Measurements from ENCODE around the gene PLEKHM3. TPM values are rescaled to one million over a fixed set of nuclear protein-coding genes. Genes with fewer than 3 reads are reported as not detected.

Gene PLEKHM3
- total RNA-seq, 1 donor, result 23.5 TPM

DNA sequence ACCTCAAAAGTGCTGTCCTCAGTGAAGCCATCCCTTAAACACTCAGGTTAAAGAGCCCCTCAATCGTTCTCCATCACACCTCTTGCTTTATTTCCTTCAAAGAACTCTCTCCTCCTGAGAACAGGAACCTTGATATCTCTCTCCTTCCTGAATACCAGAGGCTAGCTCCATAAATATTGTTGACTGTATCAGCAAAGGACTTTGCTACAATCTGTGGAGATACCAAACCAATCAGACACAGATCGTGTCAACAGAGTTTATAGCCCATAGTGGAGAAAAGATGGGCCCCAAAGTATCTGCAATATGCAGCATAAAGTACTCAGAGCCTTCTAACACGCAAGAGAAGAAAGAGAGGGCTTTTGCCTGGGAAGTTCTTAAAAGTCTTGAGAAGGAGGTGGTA is 36.4 kb downstream of the PLEKHM3 start:
- TF ChIP-seq, protein P1, sequence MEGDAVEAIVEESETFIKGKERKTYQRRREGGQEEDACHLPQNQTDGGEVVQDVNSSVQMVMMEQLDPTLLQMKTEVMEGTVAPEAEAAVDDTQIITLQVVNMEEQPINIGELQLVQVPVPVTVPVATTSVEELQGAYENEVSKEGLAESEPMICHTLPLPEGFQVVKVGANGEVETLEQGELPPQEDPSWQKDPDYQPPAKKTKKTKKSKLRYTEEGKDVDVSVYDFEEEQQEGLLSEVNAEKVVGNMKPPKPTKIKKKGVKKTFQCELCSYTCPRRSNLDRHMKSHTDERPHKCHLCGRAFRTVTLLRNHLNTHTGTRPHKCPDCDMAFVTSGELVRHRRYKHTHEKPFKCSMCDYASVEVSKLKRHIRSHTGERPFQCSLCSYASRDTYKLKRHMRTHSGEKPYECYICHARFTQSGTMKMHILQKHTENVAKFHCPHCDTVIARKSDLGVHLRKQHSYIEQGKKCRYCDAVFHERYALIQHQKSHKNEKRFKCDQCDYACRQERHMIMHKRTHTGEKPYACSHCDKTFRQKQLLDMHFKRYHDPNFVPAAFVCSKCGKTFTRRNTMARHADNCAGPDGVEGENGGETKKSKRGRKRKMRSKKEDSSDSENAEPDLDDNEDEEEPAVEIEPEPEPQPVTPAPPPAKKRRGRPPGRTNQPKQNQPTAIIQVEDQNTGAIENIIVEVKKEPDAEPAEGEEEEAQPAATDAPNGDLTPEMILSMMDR (IDR thresholded peaks at IDR 0.05; ENCODE audit: extremely low read depth, low read depth, low read length), result no peak

DNA sequence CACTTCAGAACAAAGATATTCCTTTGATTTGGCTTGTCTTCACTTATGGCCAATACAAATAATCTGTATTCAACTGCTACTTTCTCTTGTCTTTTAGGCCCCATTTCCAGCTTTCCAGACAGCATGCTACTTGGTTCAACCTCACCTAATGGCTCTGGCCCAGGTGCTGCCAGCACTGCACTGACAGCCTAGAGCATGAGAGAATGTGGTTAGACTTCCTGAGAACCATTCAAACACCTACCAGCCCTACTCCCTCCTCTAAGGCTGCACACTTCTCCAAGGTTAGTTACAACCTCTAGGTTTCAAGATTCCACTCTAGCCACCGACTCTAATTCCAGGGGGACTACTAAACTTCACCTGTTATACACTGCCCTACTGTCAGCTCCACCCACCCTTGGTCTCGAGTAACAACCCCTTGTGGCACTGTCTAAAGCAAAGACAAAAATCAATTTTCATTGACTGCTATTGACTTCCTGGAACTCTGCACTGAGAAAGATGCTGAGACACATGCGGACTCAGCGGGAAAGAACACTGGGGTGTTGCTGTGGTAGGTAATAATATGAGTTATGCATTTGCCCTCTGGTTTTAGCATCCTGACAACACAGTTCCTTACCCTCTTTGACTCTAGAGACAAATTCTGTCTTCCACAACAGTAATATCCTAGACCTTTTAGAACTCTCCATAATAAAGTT is 38.2 kb downstream of the PLEKHM3 start:
- Histone ChIP-seq H3K36me3 (ENCODE audit: insufficient read depth, low read length) (no peaks in the 10 kb centered on the region), H2AFZ (ENCODE audit: low read length) (no peak overlapping the region), H3K27me3 (ENCODE audit: insufficient read depth, low read length) (no peaks in the 10 kb centered on the region), H3K4me2 (ENCODE audit: insufficient read depth, low read length) (no peak overlapping the region), H3K4me3 (ENCODE audit: insufficient read depth, low read length) (no peak overlapping the region), H4K20me1 (ENCODE audit: insufficient read depth, low read length) (peaks cover 14% of the 10 kb centered on the region), H3K9me3 (ENCODE audit: low read depth, low read length) (no peaks in the 10 kb centered on the region), H3K79me2 (ENCODE audit: insufficient read depth, low read length) (peaks cover 7% of the 10 kb centered on the region), H3K4me1 (ENCODE audit: insufficient read depth, low read length) (no peaks in the 10 kb centered on the region), H3K27ac (ENCODE audit: low read depth, low read length) (no peak overlapping the region)
- TF ChIP-seq, protein P1 (IDR thresholded peaks at IDR 0.05; ENCODE audit: extremely low read depth, low read depth, low read length), result no peak
- DNase-seq (ENCODE audit: insufficient read length, low spot score, missing footprints), result no peak

More for the DNA sequence above, 36.4 kb downstream of the PLEKHM3 start:
- no peaks in the 10 kb centered on the region for H3K27me3 ChIP-seq (ENCODE audit: insufficient read depth, low read length)
- peaks cover 11% of the 10 kb centered on the region for H3K4me1 ChIP-seq (ENCODE audit: insufficient read depth, low read length)
- no peak overlapping the region for H3K4me3 ChIP-seq (ENCODE audit: insufficient read depth, low read length)
- DNase-seq (ENCODE audit: insufficient read length, low spot score, missing footprints), result no peak
- no peak overlapping the region for H2AFZ ChIP-seq (ENCODE audit: low read length)
- no peaks in the 10 kb centered on the region for H3K36me3 ChIP-seq (ENCODE audit: insufficient read depth, low read length)
- H3K79me2 ChIP-seq (ENCODE audit: insufficient read depth, low read length), result peaks cover 7% of the 10 kb centered on the region
- no peak overlapping the region for H3K4me2 ChIP-seq (ENCODE audit: insufficient read depth, low read length)
- no peak overlapping the region for H3K27ac ChIP-seq (ENCODE audit: low read depth, low read length)
- peaks cover 14% of the 10 kb centered on the region for H4K20me1 ChIP-seq (ENCODE audit: insufficient read depth, low read length)
- no peaks in the 10 kb centered on the region for H3K9me3 ChIP-seq (ENCODE audit: low read depth, low read length)

DNA sequence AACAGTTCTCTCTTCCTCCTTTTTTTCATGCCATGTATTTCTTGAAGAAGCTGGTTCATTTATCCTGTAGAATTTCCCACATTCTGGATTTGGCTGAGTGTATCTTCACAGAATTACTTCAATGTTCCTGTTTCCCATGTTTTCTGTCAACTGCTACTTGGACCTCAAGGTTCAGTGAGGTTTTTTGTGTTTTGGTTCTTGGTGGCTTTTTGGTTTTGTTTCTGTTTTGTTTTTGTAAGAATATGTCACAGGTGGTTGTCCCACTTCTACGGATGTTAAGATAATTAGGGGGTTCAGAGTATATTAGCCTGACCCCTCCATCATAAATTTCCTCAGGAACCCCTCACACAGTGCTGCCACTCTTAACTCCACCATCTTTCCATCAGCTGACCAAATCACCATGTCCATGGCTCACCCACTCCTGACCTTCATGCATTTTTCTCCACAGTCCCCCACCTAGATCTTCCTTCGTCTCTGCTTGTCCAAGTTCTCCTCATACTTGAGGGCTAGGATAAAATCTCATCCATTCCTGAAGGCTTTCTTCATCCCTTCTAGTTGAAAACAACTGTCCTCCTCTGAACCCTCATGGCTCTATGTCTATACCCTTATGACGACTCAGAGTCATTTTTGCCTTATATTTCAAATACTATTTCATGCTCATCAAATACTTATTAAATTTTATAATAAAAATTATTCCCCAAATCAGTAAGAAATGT is 40.4 kb downstream of the PLEKHM3 start:
- Histone ChIP-seq H3K9me3 (ENCODE audit: low read depth, low read length) (no peaks in the 10 kb centered on the region), H4K20me1 (ENCODE audit: insufficient read depth, low read length) (peaks cover 14% of the 10 kb centered on the region), H3K4me2 (ENCODE audit: insufficient read depth, low read length) (no peak overlapping the region), H3K4me3 (ENCODE audit: insufficient read depth, low read length) (no peak overlapping the region), H2AFZ (ENCODE audit: low read length) (no peak overlapping the region), H3K36me3 (ENCODE audit: insufficient read depth, low read length) (no peaks in the 10 kb centered on the region), H3K27ac (ENCODE audit: low read depth, low read length) (no peak overlapping the region), H3K79me2 (ENCODE audit: insufficient read depth, low read length) (peaks cover 3% of the 10 kb centered on the region), H3K4me1 (ENCODE audit: insufficient read depth, low read length) (no peaks in the 10 kb centered on the region), H3K27me3 (ENCODE audit: insufficient read depth, low read length) (no peaks in the 10 kb centered on the region)
- DNase-seq (ENCODE audit: insufficient read length, low spot score, missing footprints), result no peak
- TF ChIP-seq, protein P1 (IDR thresholded peaks at IDR 0.05; ENCODE audit: extremely low read depth, low read depth, low read length), result no peak

DNA sequence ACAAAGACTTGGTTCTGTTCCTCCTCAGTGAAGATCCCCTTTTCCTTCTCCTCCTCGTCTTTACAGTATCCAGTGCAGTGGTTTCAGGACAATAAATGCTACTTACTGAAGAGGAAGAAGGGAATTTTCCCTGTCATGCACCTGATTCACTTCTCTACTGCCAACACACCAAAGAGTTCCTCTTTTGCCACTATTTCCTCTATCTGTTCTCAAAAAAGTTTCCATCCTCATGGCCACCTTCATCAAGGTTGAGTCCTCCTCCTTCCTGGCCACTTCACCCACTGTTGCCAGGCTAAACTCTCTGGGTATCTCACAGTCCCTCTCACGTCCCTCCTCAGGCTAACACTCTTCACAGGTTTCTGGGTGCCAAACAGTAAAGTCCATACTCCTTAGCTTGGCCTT is 41.7 kb downstream of the PLEKHM3 start:
- peaks cover 2% of the 10 kb centered on the region for H4K20me1 ChIP-seq (ENCODE audit: insufficient read depth, low read length)
- H3K27ac ChIP-seq (ENCODE audit: low read depth, low read length), result no peak overlapping the region
- TF ChIP-seq, protein P1 (IDR thresholded peaks at IDR 0.05; ENCODE audit: extremely low read depth, low read depth, low read length), result no peak
- H3K27me3 ChIP-seq (ENCODE audit: insufficient read depth, low read length), result no peaks in the 10 kb centered on the region
- H2AFZ ChIP-seq (ENCODE audit: low read length), result no peak overlapping the region
- H3K9me3 ChIP-seq (ENCODE audit: low read depth, low read length), result no peaks in the 10 kb centered on the region
- H3K79me2 ChIP-seq (ENCODE audit: insufficient read depth, low read length), result no peaks in the 10 kb centered on the region
- H3K4me1 ChIP-seq (ENCODE audit: insufficient read depth, low read length), result no peaks in the 10 kb centered on the region
- no peak for DNase-seq (ENCODE audit: insufficient read length, low spot score, missing footprints)
- H3K36me3 ChIP-seq (ENCODE audit: insufficient read depth, low read length), result no peaks in the 10 kb centered on the region
- no peak overlapping the region for H3K4me2 ChIP-seq (ENCODE audit: insufficient read depth, low read length)
- H3K4me3 ChIP-seq (ENCODE audit: insufficient read depth, low read length), result no peak overlapping the region
